Right cardiac atrium (tissue), 5 donors: Measurements from ENCODE around the gene TARDBP. TPM values are rescaled to one million over a fixed set of nuclear protein-coding genes. Genes with fewer than 3 reads are reported as not detected.

Source experiments
- ATAC-seq, 2 donors: fragments of 200-7000 bp; cut with Tn5 transposase; one replicate each; pipeline versions ENCODE4 v1.8.0 to v1.9.1; 2020; ENCODE audit warnings: moderate library complexity in 2 of 2, mild to moderate bottlenecking in 1 of 2
- DNase-seq, 3 donors: peaks; one replicate each; pipeline ENCODE4 v3.0.0-alpha.2; 2020
- H3K27ac ChIP-seq: one replicate; pipeline ENCODE4 v1.5.1; 2013; ENCODE audit warnings: mild to moderate bottlenecking, low read length, control low read depth, moderate library complexity
- H3K27me3 ChIP-seq: one replicate; pipeline ENCODE4 v1.6.1; 2013; ENCODE audit not compliant: control insufficient read depth, insufficient read depth
- H3K4me1 ChIP-seq: one replicate; pipeline ENCODE4 v1.6.1; 2013; ENCODE audit warnings: low read length; ENCODE audit not compliant: control insufficient read depth, insufficient read depth
- H3K4me3 ChIP-seq: one replicate; pipeline ENCODE4 v1.5.1; 2013; ENCODE audit warnings: low read length, control low read depth
- H3K9me3 ChIP-seq: one replicate; pipeline ENCODE4 v1.6.1; 2013; ENCODE audit warnings: low read length; ENCODE audit not compliant: control insufficient read depth
- WGBS: extraction: QIAGEN DNeasy Blood & Tissue Kit; methylation state at CpG from one replicate; pipeline ENCODE4 v1.1.7; 2013; 5-methylcytosine and 5-hydroxymethylcytosine counted together
- intact Hi-C, 4 donors: fragments of 100-400 bp; cut with DNase I; formaldehyde crosslinking; loops; one replicate each; pipeline versions ENCODE4 v1.11.0 to v1.14.0; 2022 to 2023
- polyA plus RNA-seq: library from polyadenylated mRNA; stranded (reverse); fragments of 200-250 nt; gene quantifications from one replicate; pipeline ENCODE4 v1.2.3, GENCODE V29; 2013
- total RNA-seq, 4 donors: library from RNA; stranded (reverse); fragmentation: NEBNext Ultra II Directional; extraction: Animal tissue kit (Norgen Biotek cat#: 25700); gene quantifications; one replicate each; pipeline ENCODE4 v1.2.1, GENCODE V29; 2021
- donor health status: healthy with polysubstance abuse.
- donor health status: DM: no; HTN: yes; CAD: no.
- donor health status: DM: no; HTN: no; CAD: no.
- donor health status: DM: no; HTN: yes; CAD: no; lungs with severe emphysema.
- donor health status: DM: yes; HTN: yes; CAD: no.

Gene TARDBP
- total and polyA plus RNA-seq, 5 donors = 78.7 to 137 (median 113) TPM

DNA sequence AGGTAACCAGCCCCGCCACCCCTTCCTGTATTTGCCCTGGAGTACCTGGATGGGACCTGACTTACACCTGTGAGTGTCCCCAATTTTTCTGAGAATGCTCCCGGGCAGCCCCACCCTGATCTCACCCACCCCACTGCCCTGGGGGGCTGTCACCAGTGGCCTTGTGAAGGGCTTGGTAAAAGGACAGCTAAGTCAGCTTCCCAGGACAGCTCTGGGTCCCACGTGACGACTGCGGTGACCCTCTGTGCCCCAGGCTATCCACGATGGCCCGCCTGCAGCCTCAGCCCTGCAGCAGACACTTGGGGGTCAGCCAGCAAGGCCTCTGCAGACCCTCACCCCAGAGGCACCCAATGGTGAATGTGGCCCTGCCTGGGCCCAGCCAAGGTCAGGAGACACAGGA lies 41.7 kb downstream of the TARDBP start:
- Histone ChIP-seq H3K9me3 (no peaks in the 10 kb centered on the region), H3K27me3 (no peaks in the 10 kb centered on the region), H3K4me1 (no peaks in the 10 kb centered on the region), H3K27ac (no peak overlapping the region), H3K4me3 (no peak overlapping the region)
- intact Hi-C loops = no loop called here
- WGBS = 81% methylated on average over 7 of the region's 7 CpGs
- ATAC-seq (peak in 1 of 2 donors; percentile 11), DNase-seq (no peak)

DNA sequence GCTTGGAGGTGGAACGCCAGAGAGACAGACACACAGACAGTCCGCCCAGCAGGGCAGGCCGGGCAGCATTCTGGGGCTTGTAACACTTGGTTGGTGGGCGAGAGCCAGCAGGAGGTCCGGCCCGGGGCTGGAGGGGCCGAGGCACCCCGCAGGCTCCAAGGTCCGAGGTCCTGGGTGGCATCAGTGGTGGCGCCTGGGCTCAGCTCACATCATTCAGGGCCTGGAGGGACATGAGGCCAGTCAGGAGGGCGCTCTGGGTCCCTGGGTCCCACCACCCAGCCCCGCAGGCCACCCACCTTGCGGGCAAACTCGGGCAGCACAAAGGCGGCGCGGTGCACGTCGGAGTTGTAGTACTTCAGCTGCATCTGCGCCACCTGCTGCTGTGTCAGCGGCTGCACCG lies 42.2 kb downstream of the TARDBP start:
- intact Hi-C loops = no loop called here
- Histone ChIP-seq H3K9me3 (no peaks in the 10 kb centered on the region), H3K27me3 (no peaks in the 10 kb centered on the region), H3K27ac (no peak overlapping the region), H3K4me3 (no peak overlapping the region), H3K4me1 (no peaks in the 10 kb centered on the region)
- 87% methylated on average over 22 of the region's 22 CpGs for WGBS
- no peak for DNase-seq
- ATAC-seq = no peak

DNA sequence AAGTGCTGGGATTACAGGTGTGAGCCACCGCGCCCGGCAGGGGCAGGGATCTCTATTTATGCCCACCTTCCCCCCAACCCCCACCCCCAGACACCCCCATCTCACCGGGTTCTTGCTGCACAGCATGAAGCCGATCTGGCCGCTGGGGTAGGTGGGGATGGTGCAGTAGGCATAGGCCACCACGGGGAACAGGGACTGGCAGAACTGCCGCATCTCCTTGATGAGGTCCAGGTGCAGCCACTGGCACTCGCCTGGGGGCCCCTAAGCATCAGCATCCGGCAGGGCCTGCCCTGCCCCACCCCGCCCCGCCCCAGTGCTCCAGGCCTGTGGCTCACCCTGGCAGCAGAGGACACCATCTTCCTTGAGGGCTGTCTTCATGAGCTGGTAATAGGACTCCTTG lies 43.2 kb downstream of the TARDBP start:
- WGBS = 91% methylated on average over 12 of the region's 12 CpGs
- no peak overlapping the region for H3K4me3 ChIP-seq
- no peaks in the 10 kb centered on the region for H3K9me3 ChIP-seq
- no peaks in the 10 kb centered on the region for H3K27me3 ChIP-seq
- intact Hi-C loops = no loop called here
- H3K27ac ChIP-seq = no peak overlapping the region
- no peaks in the 10 kb centered on the region for H3K4me1 ChIP-seq
- DNase-seq (no peak), ATAC-seq (no peak)

DNA sequence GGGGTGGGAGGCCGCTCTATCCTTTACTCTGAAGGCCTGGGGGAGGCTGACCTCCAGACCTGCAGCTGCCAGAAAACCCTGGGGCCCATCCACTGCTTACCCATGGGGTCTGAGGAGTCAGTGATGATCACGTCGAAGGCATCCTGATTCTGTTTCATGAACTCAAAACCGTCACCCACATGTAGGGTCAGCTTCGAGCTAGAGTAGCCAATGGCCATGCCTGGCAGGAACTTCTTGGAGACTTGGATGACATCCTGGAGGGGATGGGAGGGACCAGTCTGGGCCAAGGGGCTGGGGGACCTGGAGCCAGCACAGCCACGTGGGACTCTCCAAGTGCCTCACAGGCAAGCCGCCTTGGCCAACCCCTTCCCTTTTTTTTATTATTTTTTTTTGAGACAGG lies 44.0 kb downstream of the TARDBP start:
- intact Hi-C loops = no loop called here
- Histone ChIP-seq H3K27ac (no peak overlapping the region), H3K4me3 (no peak overlapping the region), H3K27me3 (no peaks in the 10 kb centered on the region), H3K9me3 (no peaks in the 10 kb centered on the region), H3K4me1 (no peaks in the 10 kb centered on the region)
- ATAC-seq (no peak), DNase-seq (no peak)
- WGBS = 83% methylated on average over 7 of the region's 7 CpGs

DNA sequence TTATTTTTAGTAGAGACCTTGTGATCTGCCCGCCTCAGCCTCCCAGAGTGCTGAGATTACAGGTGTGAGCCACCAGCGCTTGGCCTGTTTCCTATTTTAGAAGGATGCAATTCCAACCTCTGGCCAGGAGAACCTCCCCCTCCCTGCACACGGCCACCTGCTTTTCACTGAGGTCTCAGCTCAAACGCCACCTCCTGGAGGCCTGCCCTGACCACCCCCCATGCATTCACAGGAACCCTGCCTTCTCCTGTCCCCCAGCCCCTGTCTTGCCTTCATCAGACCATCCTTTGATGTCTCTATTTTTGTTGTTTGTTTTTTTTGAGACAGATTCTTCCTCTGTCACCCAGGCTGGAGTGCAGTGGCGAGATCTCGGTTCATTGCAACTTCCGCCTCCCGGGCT lies 45.0 kb downstream of the TARDBP start:
- H3K4me3 ChIP-seq = no peak overlapping the region
- whole genome bisulfite sequencing = 92% methylated on average over 8 of the region's 8 CpGs
- H3K27me3 ChIP-seq = no peaks in the 10 kb centered on the region
- intact Hi-C loops = no loop called here
- ATAC-seq (no peak), DNase-seq (no peak)
- H3K9me3 ChIP-seq = no peaks in the 10 kb centered on the region
- H3K27ac ChIP-seq = no peak overlapping the region
- no peaks in the 10 kb centered on the region for H3K4me1 ChIP-seq

DNA sequence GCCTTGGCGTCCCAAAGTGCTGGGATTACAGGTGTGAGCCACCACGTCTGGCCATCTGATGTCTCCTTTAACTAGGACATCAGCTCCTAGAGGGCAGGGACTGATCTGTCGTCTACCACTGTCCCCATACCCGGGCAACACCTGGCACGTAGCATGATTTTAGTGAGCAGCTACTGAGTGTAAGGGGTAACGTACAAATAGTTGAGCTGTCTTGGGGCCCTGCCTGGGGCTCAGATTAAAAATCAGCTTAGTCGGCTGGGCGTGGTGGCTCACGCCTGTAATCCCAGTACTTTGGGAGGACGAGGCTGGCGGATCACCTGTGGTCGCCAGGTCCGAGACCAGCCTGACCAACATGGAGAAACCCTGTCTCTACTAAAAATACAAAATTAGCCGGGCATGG lies 45.6 kb downstream of the TARDBP start:
- Histone ChIP-seq H3K9me3 (no peaks in the 10 kb centered on the region), H3K27me3 (no peaks in the 10 kb centered on the region), H3K4me1 (no peaks in the 10 kb centered on the region), H3K27ac (no peak overlapping the region), H3K4me3 (no peak overlapping the region)
- intact Hi-C loops = no loop called here
- DNase-seq (no peak), ATAC-seq (no peak)
- 96% methylated on average over 14 of the region's 14 CpGs for WGBS

DNA sequence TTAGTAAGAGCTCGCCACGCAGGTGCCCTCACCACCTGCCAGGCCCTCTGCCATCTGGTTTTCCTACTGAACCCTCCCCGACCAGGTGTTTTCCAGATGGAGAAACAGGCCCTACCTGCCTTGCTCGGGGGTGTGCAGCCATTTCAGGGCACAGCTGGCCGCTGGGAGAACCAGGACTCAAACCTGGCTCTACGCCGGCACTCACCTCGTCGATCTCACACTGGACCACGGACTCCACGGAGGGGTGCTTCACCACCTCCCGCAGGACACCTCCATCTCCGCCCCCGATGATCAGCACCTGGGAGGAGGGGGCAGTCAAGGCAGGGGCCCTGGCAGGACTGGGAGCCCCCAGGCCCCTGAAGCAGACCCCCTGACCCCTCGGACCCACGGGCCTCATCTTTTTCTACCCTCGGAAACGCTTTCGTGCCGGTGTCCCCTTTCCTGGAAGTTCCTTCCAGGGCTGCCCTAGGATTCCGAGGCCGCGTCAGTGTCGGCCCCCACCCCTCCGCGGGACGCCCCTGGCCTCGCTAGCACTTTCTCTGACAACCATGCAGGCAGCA lies 46.2 kb downstream of the TARDBP start:
- ATAC-seq (no peak), DNase-seq (no peak)
- intact Hi-C loops = no loop called here
- Histone ChIP-seq H3K4me3 (peak overlapping the region; percentile 79), H3K9me3 (no peaks in the 10 kb centered on the region), H3K27ac (no peak overlapping the region), H3K4me1 (no peaks in the 10 kb centered on the region), H3K27me3 (no peaks in the 10 kb centered on the region)
- 55% methylated on average over 28 of the region's 28 CpGs for WGBS

DNA sequence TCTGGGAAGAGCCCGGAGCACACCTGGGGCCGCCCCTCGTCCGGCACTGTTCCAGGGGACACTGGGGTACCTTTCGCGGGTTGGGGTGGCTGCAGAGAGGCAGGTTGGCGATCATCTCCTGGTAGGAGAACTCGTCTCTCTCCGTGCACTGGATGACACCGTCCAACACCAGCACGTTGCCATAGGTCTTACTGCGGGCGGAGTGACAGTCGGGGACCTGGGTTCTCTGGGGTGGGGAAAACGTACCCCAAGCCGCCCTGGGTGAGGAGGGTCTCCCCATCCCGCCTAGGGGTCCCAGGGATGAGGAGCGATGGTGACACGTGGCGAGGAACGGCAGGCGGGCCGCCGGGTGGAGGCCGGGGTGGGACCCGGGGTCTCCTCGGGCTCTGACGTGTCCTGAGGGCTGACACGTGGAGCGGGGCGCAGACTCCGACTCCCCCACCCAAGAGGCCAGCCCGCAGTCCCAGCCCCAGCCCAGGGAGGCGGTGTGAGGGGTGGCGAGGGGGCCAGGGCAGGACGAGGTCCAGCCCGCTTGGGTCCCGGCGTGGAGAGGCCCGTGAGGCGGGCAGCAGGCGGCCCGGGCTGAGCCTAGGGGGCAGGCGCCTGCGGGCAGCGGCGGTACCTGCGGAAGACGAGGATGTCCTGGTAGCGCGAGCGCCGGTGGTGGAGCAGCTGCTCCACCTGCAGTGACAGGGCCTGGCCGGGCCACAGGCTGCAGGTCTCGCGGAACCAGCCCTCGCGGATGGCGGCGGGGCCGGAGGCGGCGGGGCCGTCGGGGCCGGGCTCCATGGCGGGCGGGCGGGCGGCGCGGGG lies 46.9 kb downstream of the TARDBP start:
- Histone ChIP-seq H3K9me3 (no peaks in the 10 kb centered on the region), H3K27ac (no peak overlapping the region), H3K4me3 (peak overlapping the region; percentile 79), H3K27me3 (no peaks in the 10 kb centered on the region), H3K4me1 (no peaks in the 10 kb centered on the region)
- intact Hi-C loops = no loop called here
- DNase-seq (peak in 1 of 3 donors; percentile 70), ATAC-seq (peak in 1 of 2 donors; percentile 13)
- 2% methylated on average over 69 of the region's 72 CpGs for WGBS

DNA sequence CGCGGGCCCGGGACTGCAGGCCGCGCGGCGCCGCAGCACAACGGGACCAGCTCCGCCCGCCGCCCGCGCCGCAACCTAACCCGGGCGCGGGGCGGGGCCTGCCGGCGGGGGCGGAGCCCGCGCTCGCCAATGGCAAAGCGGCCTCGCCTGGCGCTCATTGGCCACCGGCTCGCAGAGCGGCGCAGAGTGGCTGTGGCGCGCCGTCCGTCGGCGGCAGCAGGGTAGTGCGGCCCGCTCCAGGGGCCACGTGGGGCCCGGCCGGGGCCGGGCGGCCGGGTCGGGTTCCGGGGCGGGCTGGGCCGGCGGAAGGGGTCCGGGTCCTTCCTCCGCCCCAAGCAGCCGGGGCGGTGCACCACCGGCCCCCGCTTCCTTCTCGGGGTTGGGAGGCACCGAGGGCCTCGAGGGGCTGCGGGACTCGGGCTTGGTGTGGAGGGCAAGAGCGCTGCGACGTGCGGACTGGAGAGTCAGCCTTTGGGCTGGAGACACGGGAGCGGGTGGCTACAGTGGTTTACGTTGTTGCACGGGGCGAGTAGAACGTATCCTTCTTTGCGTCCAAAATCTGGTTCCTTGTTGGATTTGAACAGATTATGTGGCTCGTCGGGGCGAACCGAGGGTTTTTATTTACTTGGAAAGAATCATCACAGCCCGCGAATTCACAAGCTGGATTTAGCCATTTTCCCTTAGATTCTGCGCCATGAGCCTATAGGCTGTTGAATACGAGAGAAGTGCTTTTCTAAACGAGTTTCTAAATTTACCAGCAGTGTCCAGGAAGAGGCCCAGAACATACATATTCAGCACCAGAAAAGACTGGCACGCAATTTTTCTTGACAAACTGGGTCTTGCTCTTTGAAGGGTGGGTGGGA lies 47.7 kb downstream of the TARDBP start, which contains the start of gene SRM:
Gene SRM, minus strand, starts transcription at position 51 of the 863 bp plus-strand sequence. CDS start 75 bp downstream, outside the sequence.
- no peaks in the 10 kb centered on the region for H3K4me1 ChIP-seq
- peak within 1 kb of the TSS; percentile 79 for H3K4me3 ChIP-seq
- ATAC-seq (peak; percentile 98 to 99), DNase-seq (peak; percentile 93 to 98 (median 96))
- H3K27ac ChIP-seq = peak within 1 kb of the TSS; percentile 63
- intact Hi-C loops = no loop called here
- H3K9me3 ChIP-seq = no peaks in the 10 kb centered on the region
- no peaks in the 10 kb centered on the region for H3K27me3 ChIP-seq
- under 1% methylated on average over 83 of the region's 83 CpGs for WGBS

DNA sequence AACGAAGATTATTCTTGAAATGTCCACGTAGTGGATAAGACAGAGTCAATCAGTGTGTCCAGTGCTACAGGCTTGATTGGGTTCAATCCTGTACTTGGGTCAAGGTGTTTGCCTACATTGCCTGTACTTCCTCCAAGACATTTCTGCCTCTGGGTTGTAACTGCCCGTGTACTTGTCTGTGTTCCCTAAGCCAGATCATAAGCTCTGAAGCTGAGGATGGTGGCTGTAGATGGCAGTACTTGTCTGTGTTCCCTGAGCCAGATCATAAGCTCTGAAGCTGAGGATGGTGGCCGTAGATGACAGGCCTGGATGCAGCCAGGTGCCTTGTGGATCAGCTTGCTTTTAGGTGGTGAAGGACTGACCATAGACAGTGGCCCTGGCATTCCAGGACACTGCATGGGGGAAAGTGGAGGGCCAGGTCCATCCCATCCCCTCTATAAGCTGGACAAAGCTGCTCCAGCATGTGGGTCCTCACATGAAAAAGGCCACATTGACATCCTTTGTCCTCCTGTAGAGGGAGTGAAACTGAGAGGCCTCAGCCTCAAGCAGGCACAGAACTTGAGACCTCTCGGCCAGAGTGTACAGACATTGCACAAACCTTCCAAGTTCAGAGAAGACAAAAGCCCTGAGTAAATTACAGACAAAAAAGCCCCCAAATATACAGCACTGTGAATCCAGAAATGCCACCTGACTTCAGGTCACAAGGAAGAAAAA lies 49.4 kb downstream of the TARDBP start:
- Histone ChIP-seq H3K27me3 (no peaks in the 10 kb centered on the region), H3K27ac (no peak overlapping the region), H3K4me1 (no peaks in the 10 kb centered on the region), H3K4me3 (no peak overlapping the region), H3K9me3 (no peaks in the 10 kb centered on the region)
- ATAC-seq (no peak), DNase-seq (no peak)
- intact Hi-C loops = no loop called here
- WGBS = 64% methylated on average over 5 of the region's 5 CpGs
